ENCODE measurements around the gene TSPAN14.
"Not testable (repeated sequence)": the region's sequence is repeated elsewhere in the genome, so short reads cannot be mapped to it uniquely, and the experiment has no call there.

The TSPAN14 gene

DNA sequence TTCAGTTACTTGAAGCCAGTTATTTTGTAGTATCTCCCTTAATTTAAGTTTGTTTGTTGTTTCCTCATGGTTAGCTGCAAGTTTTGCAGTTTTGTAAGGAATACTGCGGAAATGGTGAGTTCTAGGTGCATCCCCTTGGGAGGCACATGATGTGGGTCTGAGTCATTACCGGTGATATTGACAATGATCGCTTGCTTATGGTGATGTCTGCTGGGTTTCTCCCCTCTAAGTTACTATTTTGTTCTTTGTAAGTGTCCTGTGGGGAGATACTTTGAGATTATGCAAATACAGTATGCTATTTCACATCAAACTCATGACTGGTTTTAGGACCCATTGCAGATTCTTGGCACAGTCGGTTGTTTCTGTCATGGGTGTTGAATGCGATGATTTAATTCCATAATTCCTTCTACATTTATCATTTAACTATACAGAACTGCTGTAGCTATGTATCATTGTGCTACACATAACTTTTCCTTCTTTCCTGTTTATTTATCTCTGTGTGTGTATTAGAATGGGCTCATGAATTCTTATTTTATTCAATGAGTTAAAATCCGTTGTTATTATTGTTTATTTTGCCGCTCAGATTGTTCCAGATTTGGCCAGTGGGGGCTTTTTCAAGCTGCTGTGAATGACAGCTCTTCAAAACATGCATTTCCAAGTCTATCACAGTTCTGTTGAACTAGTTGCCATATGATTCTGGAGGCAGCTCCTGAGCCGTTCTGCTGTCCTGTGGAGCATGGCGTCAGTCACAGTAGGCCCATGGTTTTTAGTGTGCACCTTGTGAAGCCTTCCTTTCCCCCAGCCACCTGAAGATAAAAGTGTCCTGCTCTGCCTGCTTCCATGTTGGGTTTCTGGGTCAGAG lies 18.4 kb downstream of the TSPAN14 start:
- DNase-seq, result peak in 1 of 5 donors; percentile 78

GRCh38 chr10:80473096-80473657 lies 19.1 kb downstream of the TSPAN14 start:
- DNase-seq, result no peak

GRCh38 chr10:80473692-80474596 lies 19.8 kb downstream of the TSPAN14 start:
- DNase-seq, result no peak

- DNase-seq, result no peak
These were observed 20.4 kb downstream of the TSPAN14 start for GRCh38 chr10:80474597-80474910.

DNA sequence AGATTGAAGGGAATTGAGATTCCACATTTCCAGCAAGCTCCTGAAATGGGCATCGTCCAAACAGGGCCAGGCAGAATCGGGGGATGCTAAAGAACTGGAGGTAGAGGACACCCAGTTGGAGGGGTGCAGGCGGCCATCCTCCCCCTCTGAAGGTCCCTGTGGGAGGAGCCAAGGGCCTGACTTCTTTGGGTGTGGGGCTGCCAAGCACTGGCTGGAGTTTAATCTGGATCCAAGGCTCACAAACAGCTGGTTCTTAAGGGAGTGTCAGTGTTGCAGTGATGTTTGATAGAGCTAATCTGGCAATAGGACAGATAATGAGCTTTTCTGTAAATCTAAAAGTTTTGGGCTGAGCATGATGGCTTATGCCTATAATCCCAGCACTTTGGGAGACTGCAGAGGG lies 20.8 kb downstream of the TSPAN14 start:
- no peak for DNase-seq

- DNase-seq, result not testable (repeated sequence)
These were observed 21.5 kb downstream of the TSPAN14 start for GRCh38 chr10:80475641-80476040.

DNA sequence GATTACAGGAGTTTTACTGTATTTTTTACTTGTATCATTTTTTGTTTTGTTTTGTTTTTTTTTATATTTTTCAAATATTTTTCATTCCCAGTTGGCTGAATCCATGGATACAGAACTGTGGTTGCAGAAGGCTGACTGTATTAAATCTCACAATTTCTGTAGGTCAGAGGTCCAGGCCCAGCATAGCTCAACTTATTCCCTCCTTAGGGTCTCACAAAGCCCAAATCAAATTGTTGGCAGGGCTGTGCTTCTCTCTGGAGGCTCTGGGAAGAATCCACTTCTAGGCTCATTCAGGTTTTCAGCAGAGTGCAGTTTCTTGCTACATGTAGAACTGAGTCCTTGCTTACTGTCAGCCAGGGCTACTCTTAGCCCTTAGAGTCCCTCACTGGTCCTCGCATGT lies 22.6 kb downstream of the TSPAN14 start:
- DNase-seq, result no peak

- DNase-seq, result no peak
These were observed 23.7 kb downstream of the TSPAN14 start for GRCh38 chr10:80477813-80478212.

DNA sequence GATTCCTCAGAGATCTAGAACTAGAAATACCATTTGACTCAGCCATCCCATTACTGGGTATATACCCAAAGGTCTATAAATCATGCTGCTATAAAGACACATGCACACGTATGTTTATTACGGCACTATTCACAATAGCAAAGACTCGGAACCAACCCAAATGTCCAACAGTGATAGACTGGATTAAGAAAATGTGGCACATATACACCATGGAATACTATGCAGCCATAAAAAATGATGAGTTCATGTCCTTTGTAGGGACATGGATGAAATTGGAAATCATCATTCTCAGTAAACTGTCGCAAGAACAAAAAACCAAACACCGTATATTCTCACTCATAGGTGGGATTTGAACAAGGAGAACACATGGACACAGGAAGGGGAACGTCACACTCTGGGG lies 26.3 kb downstream of the TSPAN14 start:
- not testable (repeated sequence) for DNase-seq

DNA sequence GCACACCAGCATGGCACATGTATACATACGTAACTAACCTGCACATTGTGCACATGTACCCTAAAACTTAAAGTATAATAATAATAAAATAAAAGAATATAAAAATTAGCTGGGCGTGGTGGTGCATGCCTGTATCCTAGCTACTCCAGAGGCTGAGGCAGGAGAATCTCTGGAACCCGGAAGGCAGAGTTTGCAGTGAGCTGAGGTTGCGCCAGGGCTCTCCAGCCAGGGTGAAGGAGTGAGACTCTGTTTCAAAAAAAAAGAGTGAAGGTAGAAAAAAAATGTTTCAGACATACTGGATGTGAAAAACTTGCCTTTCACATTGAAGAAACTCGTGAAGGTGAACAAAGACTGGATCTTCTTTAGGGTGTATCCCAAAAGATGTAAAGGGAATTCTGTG lies 26.7 kb downstream of the TSPAN14 start:
- DNase-seq, result no peak

DNA sequence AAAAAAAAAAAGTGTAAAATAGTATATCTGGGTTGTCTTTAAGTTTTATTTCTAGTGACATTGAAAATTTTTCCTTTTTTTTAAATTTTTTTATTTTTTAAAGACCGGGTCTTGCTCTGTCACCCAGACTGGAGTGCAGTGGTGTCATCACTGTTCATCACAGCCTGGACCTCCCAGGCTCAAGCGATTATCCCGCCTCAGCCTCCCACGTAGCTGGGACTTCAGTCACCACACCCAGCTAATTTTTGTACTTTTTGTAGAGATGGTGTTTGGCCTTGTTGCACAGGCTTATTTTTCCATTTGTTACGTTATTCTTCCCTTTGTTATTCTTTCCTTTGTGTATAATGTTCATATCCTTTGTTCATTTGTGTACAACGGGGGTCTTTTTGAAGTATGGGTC lies 30.1 kb downstream of the TSPAN14 start:
- no peak for DNase-seq

DNA sequence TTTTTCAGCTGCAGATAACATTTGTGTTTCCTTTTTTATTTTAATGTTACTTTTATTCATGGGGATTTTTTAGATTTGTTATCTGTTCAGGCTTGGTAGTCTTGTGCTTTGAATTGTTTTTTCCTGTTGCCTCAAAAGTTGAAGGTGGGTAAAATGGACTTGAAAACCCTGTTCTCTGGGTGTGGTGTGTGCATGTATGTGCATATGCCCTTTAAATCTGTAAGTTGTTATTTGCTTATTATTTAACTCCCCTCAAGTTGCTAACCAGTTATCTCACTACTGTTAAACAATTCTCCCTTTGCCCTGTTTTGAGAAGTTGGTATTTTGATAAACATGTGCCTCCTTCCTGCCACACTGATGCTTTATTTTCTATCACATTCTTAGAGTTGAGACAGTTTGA lies 30.6 kb downstream of the TSPAN14 start:
- DNase-seq, result no peak

- no peak for DNase-seq
These were observed 31.2 kb downstream of the TSPAN14 start for GRCh38 chr10:80485076-80485945.

DNA sequence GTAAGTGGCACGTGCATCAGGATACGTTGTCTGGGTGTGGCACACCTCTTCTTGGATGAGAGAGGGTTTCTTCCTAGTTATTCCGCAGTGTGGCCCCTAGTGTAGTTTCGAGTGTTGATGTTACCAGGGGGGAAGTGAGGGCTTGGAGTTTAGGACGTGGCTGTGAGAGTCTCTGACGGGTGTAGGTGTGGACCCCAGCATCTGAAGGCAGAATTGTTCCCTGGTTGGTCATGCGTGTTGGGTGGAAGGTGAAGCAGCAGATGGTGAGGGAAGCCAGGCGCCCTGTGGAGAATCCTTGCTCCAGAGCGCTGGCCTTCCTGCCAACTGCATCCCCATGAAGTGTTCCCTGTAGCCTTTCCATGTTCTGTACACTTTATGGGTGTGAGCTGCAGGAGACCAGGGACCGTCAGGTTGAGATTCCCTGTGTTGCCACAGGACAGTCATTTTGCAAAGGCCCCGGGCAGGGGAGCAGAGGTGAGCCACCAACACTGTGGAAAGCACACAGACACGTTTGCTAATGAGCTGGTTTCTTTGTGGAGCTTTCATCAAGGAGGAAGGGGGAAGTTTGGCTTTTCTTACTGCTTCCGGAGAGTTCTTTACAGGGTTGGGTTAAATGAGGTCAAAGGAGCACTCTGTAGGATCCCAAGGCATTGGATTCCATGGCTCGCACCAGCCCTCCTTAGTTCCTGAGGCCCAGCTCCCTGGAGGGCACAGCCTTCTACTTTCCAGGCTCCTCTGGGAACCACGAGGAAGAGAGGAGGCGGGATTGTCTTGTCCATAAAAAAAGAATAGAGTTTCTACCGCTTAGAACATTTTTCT lies 32.0 kb downstream of the TSPAN14 start:
- DNase-seq, result no peak

- no peak for DNase-seq
These were observed 32.8 kb downstream of the TSPAN14 start for GRCh38 chr10:80486785-80487420.

GRCh38 chr10:80487421-80487785 lies 33.3 kb downstream of the TSPAN14 start:
- DNase-seq, result no peak

DNA sequence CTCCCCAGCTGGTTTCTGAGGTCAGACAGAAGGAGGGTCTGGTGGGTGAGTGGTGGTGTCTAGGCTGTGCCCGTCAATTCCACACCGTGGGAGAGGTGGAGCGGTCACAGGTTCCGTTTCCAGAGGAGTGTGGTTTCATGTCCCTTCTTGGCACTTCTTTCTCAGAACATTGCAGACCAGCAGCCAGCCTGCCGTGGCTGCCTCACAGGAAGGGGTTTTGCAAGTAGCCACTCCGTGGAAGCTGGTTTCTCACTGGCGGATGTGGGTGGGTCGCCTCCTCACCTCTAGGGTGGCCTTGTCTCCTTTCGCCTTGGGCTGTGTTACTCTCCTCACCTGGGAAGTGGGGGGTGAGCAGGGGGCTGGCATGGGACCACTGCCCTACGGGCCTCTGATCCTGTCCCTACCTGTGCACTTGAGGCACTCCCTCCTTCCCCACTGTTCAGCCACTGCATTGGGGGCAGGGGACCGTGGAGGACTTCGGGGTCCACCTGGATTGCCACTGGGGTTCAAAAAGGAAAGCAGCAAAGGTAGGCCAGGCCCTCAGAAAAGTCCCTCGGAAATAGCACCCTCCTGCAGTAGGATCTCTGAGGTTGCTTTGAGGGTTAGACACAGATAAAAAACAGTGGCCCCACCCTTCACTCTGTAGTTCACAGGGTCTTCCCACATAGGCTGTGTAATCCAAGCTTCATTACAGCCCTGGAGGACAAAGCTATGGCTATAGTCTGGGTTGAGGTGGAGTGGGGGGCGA lies 33.9 kb downstream of the TSPAN14 start:
- peak; percentile 22 to 85 (median 43) for DNase-seq

DNA sequence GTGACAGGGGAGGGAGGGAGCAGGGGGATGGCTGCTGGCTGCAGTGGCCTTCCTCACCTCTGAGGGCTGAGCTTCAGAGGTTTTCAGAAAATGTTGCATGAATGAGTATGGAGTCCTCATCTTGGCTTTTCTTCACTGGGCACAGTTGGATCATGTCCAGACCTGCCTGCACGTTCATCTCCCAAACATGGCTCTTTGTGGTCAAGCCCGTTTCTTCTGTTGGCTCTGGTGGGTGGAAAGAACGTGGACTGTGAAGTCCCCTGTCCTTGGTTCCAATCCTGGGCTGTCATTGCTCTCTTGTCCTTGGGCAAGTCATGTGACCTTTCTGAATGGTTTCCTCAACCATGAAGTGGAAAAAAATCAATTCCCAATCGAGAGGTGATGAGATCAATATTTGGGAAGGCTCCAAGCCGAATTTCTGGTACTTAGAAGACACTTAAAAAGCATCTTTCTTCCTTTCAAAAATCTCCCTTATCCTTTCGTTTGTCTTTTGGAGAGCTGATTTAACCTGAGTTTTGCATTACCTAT lies 34.5 kb downstream of the TSPAN14 start:
- no peak for DNase-seq

- DNase-seq, result no peak
These were observed 35.4 kb downstream of the TSPAN14 start for GRCh38 chr10:80489371-80490112.
